Stimulated activated CD4-positive, alpha-beta T cell treated with anti-CD3 and anti-CD28 coated beads, Interleukin-4, amount 100 ng/mL, for 1 hour (primary cell): ENCODE measurements around the gene ISY1.
"Not testable (repeated sequence)": the region's sequence is repeated elsewhere in the genome, so short reads cannot be mapped to it uniquely, and the experiment has no call there.

ENCODE experiments used
- DNase-seq: peaks from one replicate; pipeline ENCODE4 v3.0.0-alpha.2; 2020

The ISY1 gene

GRCh38 chr3:129160891-129161859, at the start of gene ISY1:
TSS of gene ISY1 (minus strand) at chr3:129161063. CDS start at chr3:129160975, 88 bp downstream.
- DNase-seq: peak; percentile 85

- DNase-seq: no peak
These were observed 46.6 kb upstream of the ISY1 start for GRCh38 chr3:129207479-129207878.

GRCh38 chr3:129205109-129205832, 44.4 kb upstream of the ISY1 start:
- no peak for DNase-seq

- DNase-seq: no peak
These were observed 43.6 kb upstream of the ISY1 start for GRCh38 chr3:129204473-129204872.

- DNase-seq: no peak
These were observed 38.5 kb upstream of the ISY1 start for GRCh38 chr3:129199366-129199765.

GRCh38 chr3:129197321-129197720, 36.5 kb upstream of the ISY1 start:
- no peak for DNase-seq

GRCh38 chr3:129196601-129197000, 35.7 kb upstream of the ISY1 start:
- no peak for DNase-seq

- no peak for DNase-seq
These were observed 34.9 kb upstream of the ISY1 start for GRCh38 chr3:129195731-129196256.

- DNase-seq: not testable (repeated sequence)
These were observed 28.9 kb upstream of the ISY1 start for GRCh38 chr3:129189793-129190192.

GRCh38 chr3:129187857-129188256, 27.0 kb upstream of the ISY1 start:
- no peak for DNase-seq

- DNase-seq: no peak
These were observed 24.9 kb upstream of the ISY1 start for GRCh38 chr3:129185783-129186182.

- DNase-seq: not testable (repeated sequence)
These were observed 24.1 kb upstream of the ISY1 start for GRCh38 chr3:129184784-129185542.

GRCh38 chr3:129184396-129184657, 23.5 kb upstream of the ISY1 start:
- peak; percentile 35 for DNase-seq

GRCh38 chr3:129183569-129184395, 22.9 kb upstream of the ISY1 start, which contains the start of gene CNBP:
TSS of gene CNBP (minus strand) at chr3:129183896. CDS start at chr3:129171757, 12,139 bp downstream.
- peak; percentile 94 for DNase-seq

GRCh38 chr3:129182390-129183185, 21.7 kb upstream of the ISY1 start:
- DNase-seq: no peak

GRCh38 chr3:129181819-129182218, 21.0 kb upstream of the ISY1 start:
- no peak for DNase-seq

- no peak for DNase-seq
These were observed 19.6 kb upstream of the ISY1 start for GRCh38 chr3:129180461-129180860.

GRCh38 chr3:129176051-129176450, 15.2 kb upstream of the ISY1 start:
- DNase-seq: no peak

- no peak for DNase-seq
These were observed 12.9 kb upstream of the ISY1 start for GRCh38 chr3:129173725-129174124.

GRCh38 chr3:129173206-129173605, 12.3 kb upstream of the ISY1 start:
- DNase-seq: no peak
